GM18505 (cell line): Measurements from ENCODE around the gene DPYSL5.
"Not testable (repeated sequence)": the region's sequence is repeated elsewhere in the genome, so short reads cannot be mapped to it uniquely, and the experiment has no call there.

Source experiments
- ATAC-seq: cut with Tn5 transposase; IDR thresholded peaks from one replicate; pipeline ENCODE4 v1.9.1; 2021; ENCODE audit not compliant: unreplicated experiment
- POLR2A ChIP-seq: IDR thresholded peaks from 4 replicates; pipeline ENCODE4 v1.6.1; 2011; ENCODE audit warnings: borderline replicate concordance; ENCODE audit not compliant: insufficient read depth, insufficient read length; ENCODE audit errors: extremely low read depth

DPYSL5 gene

DNA sequence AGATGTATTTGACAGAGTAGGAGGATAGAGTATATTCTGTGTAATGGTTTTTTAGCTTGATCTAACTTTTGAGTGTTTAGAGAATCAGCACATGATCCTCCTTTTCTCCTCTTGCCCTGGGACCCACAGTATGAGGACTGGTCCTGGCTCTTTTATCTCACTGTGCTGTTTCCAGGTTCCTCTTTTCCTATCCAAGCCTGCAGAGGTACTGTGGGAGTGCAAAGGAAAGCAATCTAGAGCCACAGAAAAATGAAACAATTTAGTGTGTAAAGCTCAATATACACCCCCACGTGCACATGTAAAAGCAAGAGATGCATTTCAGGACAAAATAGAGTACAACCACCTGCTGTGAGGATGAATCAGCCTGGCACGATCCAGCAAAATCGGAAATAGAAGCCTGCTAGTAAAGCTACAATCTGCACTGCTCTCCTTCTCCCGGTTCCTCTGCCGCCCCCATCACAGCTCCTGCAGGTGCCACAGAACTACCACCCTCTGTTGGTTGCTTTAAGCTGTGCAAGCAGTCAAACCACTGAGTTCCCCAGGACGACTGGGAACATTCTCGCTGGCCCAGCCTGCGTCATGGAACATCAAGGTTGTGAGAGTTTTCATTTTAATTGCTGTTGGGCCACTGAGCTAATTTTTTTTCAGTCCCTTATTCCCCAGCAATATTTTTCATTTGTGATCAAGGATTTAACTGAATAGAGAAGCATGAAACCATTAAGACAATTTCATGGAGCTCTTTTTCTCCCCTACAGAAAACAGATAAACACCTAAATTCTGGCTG is 74.7 kb downstream of the DPYSL5 start:
- TF ChIP-seq POLR2A = no peak
- ATAC-seq = no peak

- ATAC-seq = not testable (repeated sequence)
Measured at GRCh38 chr2:26923189-26923466, 75.2 kb downstream of the DPYSL5 start.

GRCh38 chr2:26924731-26925099 is 76.8 kb downstream of the DPYSL5 start:
- ATAC-seq = no peak
- TF ChIP-seq POLR2A = no peak

GRCh38 chr2:26925100-26925791 is 77.3 kb downstream of the DPYSL5 start:
- no peak for ATAC-seq
- no peak for TF ChIP-seq POLR2A

- ATAC-seq = no peak
- TF ChIP-seq POLR2A = no peak
Measured at GRCh38 chr2:26927221-26927620, 79.3 kb downstream of the DPYSL5 start.

DNA sequence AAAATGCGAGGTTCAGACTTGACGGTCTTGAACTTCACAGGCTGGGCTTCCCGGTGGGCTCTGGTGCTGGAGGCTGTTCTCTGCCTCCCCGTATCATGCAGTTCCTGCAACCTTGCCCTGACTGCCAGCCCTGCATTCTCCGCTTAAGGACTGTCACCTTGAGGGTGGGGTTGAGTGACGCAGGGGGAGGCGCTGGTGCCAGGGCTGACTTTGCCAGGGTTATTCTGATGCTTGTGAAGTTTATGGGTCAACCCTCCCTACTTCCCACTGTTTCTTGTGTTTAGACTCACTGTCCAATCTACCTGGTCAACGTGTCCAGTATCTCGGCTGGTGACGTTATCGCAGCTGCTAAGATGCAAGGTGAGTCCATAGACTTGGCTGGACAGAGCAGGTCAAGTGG is 85.0 kb downstream of the DPYSL5 start:
- ATAC-seq = no peak
- TF ChIP-seq POLR2A = no peak

DNA sequence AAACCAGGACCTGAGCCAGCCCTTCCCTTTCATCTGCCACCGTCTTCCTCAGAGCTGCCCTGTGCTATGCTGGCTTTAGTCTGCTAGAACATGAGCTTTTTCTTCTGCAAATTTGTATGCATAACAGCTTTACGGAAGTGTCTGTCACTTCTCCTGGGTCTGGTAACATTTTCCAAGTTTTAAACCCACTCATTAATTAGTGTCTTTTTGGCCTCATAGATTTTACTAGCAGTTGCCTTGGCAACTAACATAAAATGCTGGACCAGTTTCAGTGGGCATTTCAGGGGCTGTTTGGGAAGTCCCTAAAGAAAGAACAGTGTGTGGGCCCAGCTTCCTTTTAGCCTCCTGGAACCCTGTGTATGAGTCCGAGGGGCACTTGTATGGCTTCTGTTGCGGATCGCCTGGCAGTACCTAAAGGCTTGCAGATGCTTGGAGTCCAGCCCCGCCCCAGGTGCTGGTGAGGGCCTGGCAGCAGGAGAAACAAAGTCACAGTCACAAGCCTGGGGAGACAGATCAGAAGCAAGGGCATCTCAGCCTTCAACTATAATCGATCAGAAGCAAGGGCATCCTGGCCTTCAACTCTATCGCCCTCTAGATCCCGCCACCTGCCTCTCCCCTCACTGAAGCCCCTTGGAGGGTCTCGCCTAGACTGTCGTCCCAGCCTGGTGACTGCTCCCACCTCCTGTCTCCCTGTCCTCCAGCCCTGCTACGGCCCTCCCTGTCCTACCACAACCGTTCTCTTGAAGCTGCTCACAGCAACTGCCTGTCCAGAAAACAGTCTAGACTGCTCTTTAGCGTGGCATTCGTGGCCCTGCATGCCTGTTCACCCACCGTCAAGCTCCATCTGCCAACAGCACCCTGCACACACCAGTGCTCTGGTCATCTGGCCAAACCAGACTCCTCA is 85.8 kb downstream of the DPYSL5 start:
- TF ChIP-seq POLR2A = no peak
- no peak for ATAC-seq

DNA sequence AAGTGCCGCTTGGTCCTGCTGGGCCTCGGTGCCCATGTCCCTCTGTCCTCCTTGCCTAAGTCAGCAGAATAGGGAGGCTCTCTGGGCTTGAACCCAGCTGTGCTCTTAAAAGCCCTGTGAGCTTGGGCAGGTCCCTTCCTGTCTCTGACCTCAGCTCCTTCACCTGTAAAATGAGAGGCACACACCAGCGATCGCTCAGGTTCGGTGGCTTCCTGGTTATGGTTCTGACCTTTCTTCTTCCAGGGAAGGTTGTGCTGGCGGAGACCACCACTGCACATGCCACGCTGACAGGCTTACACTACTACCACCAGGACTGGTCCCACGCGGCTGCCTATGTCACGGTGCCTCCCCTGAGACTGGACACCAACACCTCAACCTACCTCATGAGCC is 86.4 kb downstream of the DPYSL5 start:
- no peak for ATAC-seq
- TF ChIP-seq POLR2A = no peak

DNA sequence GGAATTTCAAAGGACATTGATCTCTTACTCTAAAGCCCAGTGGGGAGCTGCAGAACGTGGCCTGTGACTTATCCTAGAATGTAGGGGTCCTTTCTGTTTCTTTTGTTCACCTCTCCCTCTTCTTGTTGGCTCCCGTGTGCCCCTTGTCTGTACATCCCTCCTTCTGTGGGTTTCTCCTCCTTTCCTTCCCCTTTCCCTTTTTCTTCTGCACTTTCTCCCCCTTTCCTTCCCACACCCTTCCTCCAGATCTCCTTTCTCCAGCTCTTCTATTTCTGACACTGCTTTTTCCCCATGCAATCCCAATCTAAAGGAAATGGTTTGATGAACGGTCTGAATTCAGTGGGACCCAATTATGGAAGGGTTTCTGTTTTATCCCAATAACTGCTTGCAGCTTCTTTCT is 87.1 kb downstream of the DPYSL5 start:
- ATAC-seq = no peak
- no peak for TF ChIP-seq POLR2A

- ATAC-seq = no peak
- TF ChIP-seq POLR2A = no peak
Measured at GRCh38 chr2:26936855-26937254, 88.9 kb downstream of the DPYSL5 start.

- ATAC-seq = no peak
- TF ChIP-seq POLR2A = no peak
Measured at GRCh38 chr2:26938399-26939118, 90.6 kb downstream of the DPYSL5 start.

DNA sequence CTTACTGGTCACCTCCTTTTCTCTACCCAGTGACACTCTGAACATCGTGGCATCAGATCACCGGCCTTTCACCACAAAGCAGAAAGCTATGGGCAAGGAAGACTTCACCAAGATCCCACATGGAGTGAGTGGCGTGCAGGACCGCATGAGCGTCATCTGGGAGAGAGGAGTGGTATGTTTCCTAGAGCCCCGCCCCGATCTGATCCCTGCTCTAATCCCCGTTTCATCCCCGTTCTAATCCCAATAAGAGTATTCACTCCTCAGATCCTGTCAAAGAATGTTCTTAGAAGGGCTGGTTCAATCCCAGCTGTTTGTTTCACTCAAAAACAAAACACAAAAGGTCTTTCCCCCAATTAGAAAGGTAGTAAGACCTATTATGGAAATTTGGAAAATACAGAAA is 92.1 kb downstream of the DPYSL5 start:
- ATAC-seq = no peak
- no peak for TF ChIP-seq POLR2A

DNA sequence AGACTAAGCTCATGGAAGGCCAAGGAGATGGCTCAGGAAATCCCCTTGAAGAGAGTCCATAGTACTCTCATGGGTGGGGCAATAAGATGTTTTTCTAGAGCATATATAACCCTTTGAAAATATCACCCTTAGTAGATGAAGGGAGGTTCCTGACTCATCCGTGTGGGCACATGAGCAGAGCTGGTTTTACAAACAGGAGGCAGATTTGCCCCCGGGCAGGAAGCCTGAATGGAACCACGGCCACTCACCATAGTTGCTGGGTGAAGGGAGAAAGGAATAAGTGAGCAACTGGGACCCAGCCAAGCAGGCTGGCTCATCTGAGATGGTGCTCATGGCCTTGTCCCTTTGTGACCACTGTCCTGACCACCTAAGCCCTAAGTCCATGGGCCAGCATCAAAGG is 93.6 kb downstream of the DPYSL5 start:
- TF ChIP-seq POLR2A = no peak
- ATAC-seq = no peak
